OCI-LY1 (cell line): ENCODE measurements around the gene ADAMTS17.

Source experiments
- H2AFZ ChIP-seq: fragments of 200-600 bp; sonication (generic), shearing (Covaris generic); 2 replicates; pipeline ENCODE4 v1.6.0; 2014; ENCODE audit warnings: antibody characterized with exemption, mild to moderate bottlenecking, low read length
- H3F3A ChIP-seq: fragments of 200-600 bp; sonication (generic), shearing (Covaris generic); 2 replicates; pipeline ENCODE4 v1.6.0; 2014; ENCODE audit warnings: mild to moderate bottlenecking, antibody characterized with exemption, low read length, moderate library complexity; ENCODE audit not compliant: insufficient read depth
- H3K27ac ChIP-seq: fragments of 200-600 bp; sonication (generic); 2 replicates; pipeline ENCODE4 v1.5.1; 2014; ENCODE audit warnings: low read length, mixed run types, mild to moderate bottlenecking, low read depth; ENCODE audit not compliant: poor library complexity, severe bottlenecking
- H3K27me3 ChIP-seq: fragments of 200-600 bp; sonication (generic); 2 replicates; pipeline ENCODE4 v1.6.0; 2014; ENCODE audit warnings: antibody characterized with exemption, mild to moderate bottlenecking, low read length, moderate library complexity; ENCODE audit not compliant: insufficient read depth
- H3K36me3 ChIP-seq: fragments of 200-600 bp; sonication (generic); 2 replicates; pipeline ENCODE4 v1.6.1; 2014; ENCODE audit warnings: mild to moderate bottlenecking, antibody characterized with exemption, low read length, moderate library complexity, mixed read lengths; ENCODE audit not compliant: insufficient read depth
- H3K4me1 ChIP-seq: fragments of 200-600 bp; sonication (generic); 2 replicates; pipeline ENCODE4 v1.5.1; 2014; ENCODE audit warnings: mild to moderate bottlenecking, low read length, moderate library complexity; ENCODE audit not compliant: insufficient read depth, severe bottlenecking
- H3K4me2 ChIP-seq: fragments of 200-600 bp; sonication (generic), shearing (Covaris generic); 2 replicates; pipeline ENCODE4 v1.6.1; 2014; ENCODE audit warnings: low read length
- H3K4me3 ChIP-seq: fragments of 200-600 bp; sonication (generic); 2 replicates; pipeline ENCODE4 v1.5.1; 2014; ENCODE audit warnings: low read length, low read depth, mild to moderate bottlenecking, mixed read lengths; ENCODE audit not compliant: poor library complexity, severe bottlenecking
- H3K79me2 ChIP-seq: fragments of 200-600 bp; shearing (Covaris generic); 2 replicates; pipeline ENCODE4 v1.6.1; 2016; ENCODE audit warnings: mixed run types, low read length, mixed read lengths; ENCODE audit not compliant: insufficient read depth
- H3K9ac ChIP-seq: fragments of 200-600 bp; sonication (generic), shearing (Covaris generic); 2 replicates; pipeline ENCODE4 v1.6.1; 2014; ENCODE audit warnings: mild to moderate bottlenecking, low read length, mixed read lengths
- H3K9me2 ChIP-seq: fragments of 200-600 bp; sonication (generic), shearing (Covaris generic); 2 replicates; pipeline ENCODE4 v1.6.1; 2014; ENCODE audit warnings: low read depth, mild to moderate bottlenecking, low read length, mixed read lengths
- H3K9me3 ChIP-seq: fragments of 200-600 bp; shearing (Covaris generic); 2 replicates; pipeline ENCODE4 v1.6.1; 2014; ENCODE audit warnings: low read length, mixed read lengths
- H4K20me1 ChIP-seq: fragments of 200-600 bp; sonication (generic), shearing (Covaris generic); 2 replicates; pipeline ENCODE4 v1.6.0; 2016; ENCODE audit warnings: mild to moderate bottlenecking, low read length; ENCODE audit not compliant: insufficient read depth
- EZH2 ChIP-seq: fragments of 200-600 bp; sonication (generic), shearing (Covaris generic); IDR thresholded peaks from 2 replicates; pipeline ENCODE4 v1.8.0; 2017; ENCODE audit warnings: borderline replicate concordance, mixed run types, mild to moderate bottlenecking, antibody characterized with exemption, low read length, moderate library complexity, mixed read lengths
- TF ChIP-seq, protein P1 (sequence below): fragments of 200-600 bp; sonication (generic), shearing (Covaris generic); IDR thresholded peaks from 2 replicates; pipeline ENCODE4 v1.5.1; 2017; ENCODE audit warnings: mild to moderate bottlenecking, antibody characterized with exemption, low read length, moderate library complexity, mixed read lengths

Gene ADAMTS17

GRCh38 chr15:99925661-99926461 lies 415.9 kb downstream of the ADAMTS17 start:
- no peak overlapping the region for H2AFZ ChIP-seq
- H4K20me1 ChIP-seq = no peaks in the 10 kb centered on the region
- no peaks in the 10 kb centered on the region for H3K9me3 ChIP-seq
- peak overlapping the region; percentile 60 for H3K4me3 ChIP-seq
- no peaks in the 10 kb centered on the region for H3K9me2 ChIP-seq
- no peaks in the 10 kb centered on the region for H3K36me3 ChIP-seq
- TF ChIP-seq EZH2 = no peak
- TF ChIP-seq, protein P1, sequence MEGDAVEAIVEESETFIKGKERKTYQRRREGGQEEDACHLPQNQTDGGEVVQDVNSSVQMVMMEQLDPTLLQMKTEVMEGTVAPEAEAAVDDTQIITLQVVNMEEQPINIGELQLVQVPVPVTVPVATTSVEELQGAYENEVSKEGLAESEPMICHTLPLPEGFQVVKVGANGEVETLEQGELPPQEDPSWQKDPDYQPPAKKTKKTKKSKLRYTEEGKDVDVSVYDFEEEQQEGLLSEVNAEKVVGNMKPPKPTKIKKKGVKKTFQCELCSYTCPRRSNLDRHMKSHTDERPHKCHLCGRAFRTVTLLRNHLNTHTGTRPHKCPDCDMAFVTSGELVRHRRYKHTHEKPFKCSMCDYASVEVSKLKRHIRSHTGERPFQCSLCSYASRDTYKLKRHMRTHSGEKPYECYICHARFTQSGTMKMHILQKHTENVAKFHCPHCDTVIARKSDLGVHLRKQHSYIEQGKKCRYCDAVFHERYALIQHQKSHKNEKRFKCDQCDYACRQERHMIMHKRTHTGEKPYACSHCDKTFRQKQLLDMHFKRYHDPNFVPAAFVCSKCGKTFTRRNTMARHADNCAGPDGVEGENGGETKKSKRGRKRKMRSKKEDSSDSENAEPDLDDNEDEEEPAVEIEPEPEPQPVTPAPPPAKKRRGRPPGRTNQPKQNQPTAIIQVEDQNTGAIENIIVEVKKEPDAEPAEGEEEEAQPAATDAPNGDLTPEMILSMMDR = no peak
- peaks cover 6% of the 10 kb centered on the region for H3K4me1 ChIP-seq
- H3K4me2 ChIP-seq = peak overlapping the region; percentile 72
- H3K79me2 ChIP-seq = no peaks in the 10 kb centered on the region
- no peak overlapping the region for H3K27ac ChIP-seq
- H3K9ac ChIP-seq = peak overlapping the region; percentile 44; the same call in 1 of the 2 replicates
- H3F3A ChIP-seq = no peaks in the 10 kb centered on the region
- H3K27me3 ChIP-seq = no peaks in the 10 kb centered on the region

DNA sequence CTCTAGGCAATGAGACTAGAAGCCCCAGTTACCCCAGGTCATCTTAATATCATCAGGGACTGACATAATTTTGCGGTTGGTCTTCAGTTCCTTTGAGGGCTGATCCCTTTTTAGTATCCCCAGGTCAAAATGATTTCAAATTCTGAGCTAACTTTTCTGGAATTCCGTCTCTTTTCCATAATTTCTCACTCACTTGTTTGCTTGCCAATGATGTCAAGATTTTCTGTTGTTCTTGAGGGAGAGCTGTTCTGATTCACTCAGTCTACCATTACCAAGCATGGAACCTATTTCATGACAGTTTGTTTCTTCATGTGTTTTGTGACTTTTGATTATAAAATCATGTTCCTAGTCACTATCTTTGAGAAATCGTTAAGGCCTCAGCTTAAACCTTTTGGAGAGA lies 418.1 kb downstream of the ADAMTS17 start:
- no peak overlapping the region for H3K4me2 ChIP-seq
- no peak overlapping the region for H3K9ac ChIP-seq
- no peak overlapping the region for H2AFZ ChIP-seq
- H3K4me3 ChIP-seq = no peak overlapping the region
- no peaks in the 10 kb centered on the region for H4K20me1 ChIP-seq
- no peaks in the 10 kb centered on the region for H3K9me2 ChIP-seq
- TF ChIP-seq EZH2 = no peak
- TF ChIP-seq, protein P1 = no peak
- H3K79me2 ChIP-seq = no peaks in the 10 kb centered on the region
- H3K27me3 ChIP-seq = no peaks in the 10 kb centered on the region
- no peak overlapping the region for H3K27ac ChIP-seq
- H3K9me3 ChIP-seq = no peaks in the 10 kb centered on the region
- H3K36me3 ChIP-seq = no peaks in the 10 kb centered on the region
- no peaks in the 10 kb centered on the region for H3F3A ChIP-seq
- H3K4me1 ChIP-seq = peaks cover 4% of the 10 kb centered on the region
